HEK293T (cell line): ENCODE measurements around the gene SMTNL1.
"Not testable (repeated sequence)": the region's sequence is repeated elsewhere in the genome, so short reads cannot be mapped to it uniquely, and the experiment has no call there.

Experiments
- CTCF ChIA-PET: fragments of 350-600 bp; formaldehyde crosslinking; extraction: SDS; loops from one replicate; lab custom pipeline; 2021; ENCODE audit warnings: antibody characterized with exemption, inconsistent platforms; lab: Yijun Ruan, JAX
- POLR2A ChIA-PET: fragments of 350-600 bp; formaldehyde crosslinking; extraction: SDS; loops from one replicate; lab custom pipeline; 2020; ENCODE audit warnings: antibody characterized with exemption, inconsistent platforms; lab: Yijun Ruan, JAX
- DNase-seq: peaks from one replicate; pipeline ENCODE4 v3.0.0; 2012; ENCODE audit warnings: mixed read lengths; ENCODE audit errors: extremely low spot score
- ARNT ChIP-seq: fragments of 450-650 bp; IDR thresholded peaks from 2 replicates; pipeline ENCODE4 v1.6.1; 2017; ENCODE audit warnings: mild to moderate bottlenecking
- BHLHE40 ChIP-seq: fragments of 450-650 bp; IDR thresholded peaks from 2 replicates; pipeline ENCODE4 v1.6.1; 2016; ENCODE audit warnings: mild to moderate bottlenecking, moderate library complexity, borderline replicate concordance
- CTBP1 ChIP-seq: fragments of 450-650 bp; IDR thresholded peaks from 2 replicates; pipeline ENCODE4 v1.6.1; 2016; ENCODE audit warnings: borderline replicate concordance
- ELF4 ChIP-seq: fragments of 450-650 bp; IDR thresholded peaks from 2 replicates; pipeline ENCODE4 v1.6.1; 2017; ENCODE audit warnings: antibody characterized with exemption
- FOXA1 ChIP-seq: fragments of 450-650 bp; IDR thresholded peaks from 2 replicates; pipeline ENCODE4 v1.6.1; 2016; ENCODE audit warnings: mild to moderate bottlenecking
- FOXK2 ChIP-seq: fragments of 450-650 bp; IDR thresholded peaks from 2 replicates; pipeline ENCODE4 v1.6.1; 2016; ENCODE audit warnings: mild to moderate bottlenecking
- FOXM1 ChIP-seq: fragments of 450-650 bp; IDR thresholded peaks from 2 replicates; pipeline ENCODE4 v1.6.1; 2017; ENCODE audit warnings: mild to moderate bottlenecking, borderline replicate concordance
- HDGF ChIP-seq: fragments of 450-650 bp; IDR thresholded peaks from 2 replicates; pipeline ENCODE4 v1.6.1; 2017; ENCODE audit warnings: antibody characterized with exemption, borderline replicate concordance
- L3MBTL2 ChIP-seq: fragments of 450-650 bp; conservative IDR thresholded peaks from 2 replicates; pipeline ENCODE4 v1.6.1; 2016; ENCODE audit warnings: mild to moderate bottlenecking
- LEF1 ChIP-seq: fragments of 450-650 bp; IDR thresholded peaks from 2 replicates; pipeline ENCODE4 v1.6.1; 2017; ENCODE audit warnings: mild to moderate bottlenecking, borderline replicate concordance
- NFRKB ChIP-seq: fragments of 450-650 bp; IDR thresholded peaks from 2 replicates; pipeline ENCODE4 v1.6.1; 2016; ENCODE audit warnings: mild to moderate bottlenecking, moderate library complexity
- SP1 ChIP-seq: fragments of 450-650 bp; IDR thresholded peaks from 2 replicates; pipeline ENCODE4 v1.6.1; 2017
- SUZ12 ChIP-seq: fragments of 450-650 bp; IDR thresholded peaks from 2 replicates; pipeline ENCODE4 v1.6.1; 2016; ENCODE audit warnings: mild to moderate bottlenecking
- TARDBP ChIP-seq: fragments of 450-650 bp; IDR thresholded peaks from 2 replicates; pipeline ENCODE4 v1.6.1; 2016
- ZNF384 ChIP-seq: fragments of 450-650 bp; IDR thresholded peaks from 2 replicates; pipeline ENCODE4 v1.6.1; 2016
- TF ChIP-seq, protein P1 (sequence below): fragments of 450-650 bp; IDR thresholded peaks from 2 replicates; pipeline ENCODE4 v1.6.1; 2016

Gene SMTNL1

GRCh38 chr11:57523419-57523818, 14.0 kb upstream of the SMTNL1 start:
- no peak for DNase-seq
- CTCF ChIA-PET, result interaction anchor here (1.4 to 7.1 kb wide), 2 partner anchors 31 to 177 kb away, joined by 3 to 145 read pairs; no protein-coding TSS in a partner anchor
- POLR2A ChIA-PET, result interaction anchor here (0.7 kb wide), 1 partner anchor 8 kb away, joined by 5 read pairs; the partner anchor contains the start of gene SLC43A1

DNA sequence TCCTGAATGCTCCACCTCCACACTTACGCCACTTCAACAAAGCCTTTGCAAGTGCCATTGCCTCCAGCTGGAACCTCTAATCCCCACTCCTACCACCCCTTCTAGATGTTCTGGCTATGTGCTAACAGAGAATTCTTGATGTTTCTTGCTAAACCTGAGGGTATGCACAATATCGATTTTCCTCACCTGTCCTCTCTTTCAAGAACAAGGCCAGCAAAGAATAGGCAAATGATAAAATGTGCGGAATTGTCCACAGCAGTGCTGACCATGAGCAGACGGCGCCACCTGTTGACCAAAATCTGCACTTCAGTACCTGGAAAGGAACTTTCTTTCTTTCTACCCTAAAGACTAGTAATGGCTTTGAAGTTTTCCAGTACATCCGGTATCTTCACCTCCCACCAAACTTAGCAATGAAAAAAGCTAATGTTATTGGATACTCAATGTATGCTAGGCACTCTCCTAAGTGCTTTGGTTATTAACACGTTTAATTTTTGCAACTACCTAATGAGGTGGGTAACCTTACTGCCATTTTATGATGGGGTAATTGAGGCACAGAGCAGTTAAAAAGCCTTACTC, 10.3 kb upstream of the SMTNL1 start:
- ChIA-PET CTCF (interaction anchor here (0.9 to 7.1 kb wide), 14 partner anchors 10 to 181 kb away, joined by 3 to 145 read pairs (median 4); partner anchors contain the start of gene SLC43A1), POLR2A (interaction anchor here (1.5 to 2.6 kb wide), 2 partner anchors 33 to 34 kb away, joined by 5 to 17 read pairs; no protein-coding TSS in a partner anchor)
- DNase-seq, result peak; percentile 57
- TF ChIP-seq ELF4 (no peak), FOXA1 (no peak)

More at GRCh38 chr11:57523419-57523818, 14.0 kb upstream of the SMTNL1 start:
- no peak for TF ChIP-seq ARNT
- no peak for TF ChIP-seq HDGF
- no peak for TF ChIP-seq FOXM1
- TF ChIP-seq ZNF384, result no peak
- TF ChIP-seq L3MBTL2, result no peak
- no peak for TF ChIP-seq TARDBP
- no peak for TF ChIP-seq SP1
- TF ChIP-seq, protein P1, sequence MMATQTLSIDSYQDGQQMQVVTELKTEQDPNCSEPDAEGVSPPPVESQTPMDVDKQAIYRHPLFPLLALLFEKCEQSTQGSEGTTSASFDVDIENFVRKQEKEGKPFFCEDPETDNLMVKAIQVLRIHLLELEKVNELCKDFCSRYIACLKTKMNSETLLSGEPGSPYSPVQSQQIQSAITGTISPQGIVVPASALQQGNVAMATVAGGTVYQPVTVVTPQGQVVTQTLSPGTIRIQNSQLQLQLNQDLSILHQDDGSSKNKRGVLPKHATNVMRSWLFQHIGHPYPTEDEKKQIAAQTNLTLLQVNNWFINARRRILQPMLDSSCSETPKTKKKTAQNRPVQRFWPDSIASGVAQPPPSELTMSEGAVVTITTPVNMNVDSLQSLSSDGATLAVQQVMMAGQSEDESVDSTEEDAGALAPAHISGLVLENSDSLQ, result no peak
- no peak for TF ChIP-seq FOXK2
- TF ChIP-seq SUZ12, result no peak
- TF ChIP-seq BHLHE40, result no peak
- TF ChIP-seq NFRKB, result no peak
- no peak for TF ChIP-seq FOXA1
- TF ChIP-seq ELF4, result no peak
- no peak for TF ChIP-seq LEF1
- TF ChIP-seq CTBP1, result no peak

DNA sequence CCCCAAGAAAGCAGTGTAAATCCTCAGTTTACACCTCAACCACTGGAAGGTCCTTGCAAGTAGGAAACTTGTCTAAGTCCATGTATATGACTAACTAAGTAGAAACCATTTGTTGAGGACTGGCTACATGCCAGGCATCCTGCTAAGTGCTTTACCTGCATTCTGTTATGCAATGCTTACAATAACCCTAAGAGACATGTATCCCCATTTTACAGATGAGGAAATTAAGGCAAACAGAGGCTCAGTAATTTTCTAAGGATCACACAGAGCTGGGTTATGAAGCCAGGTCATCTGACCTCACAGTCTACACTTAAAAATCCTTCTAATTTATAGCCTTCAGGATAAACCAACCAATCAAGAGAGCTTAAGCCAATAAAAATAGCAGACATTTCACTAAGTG, 8.4 kb upstream of the SMTNL1 start:
- DNase-seq, result no peak
- CTCF ChIA-PET, result interaction anchor here (0.8 to 7.1 kb wide), 3 partner anchors 36 to 72 kb away, joined by 5 to 145 read pairs (median 24); no protein-coding TSS in a partner anchor
- TF ChIP-seq ELF4, result no peak
- TF ChIP-seq HDGF, result no peak
- no peak for TF ChIP-seq LEF1
- no peak for TF ChIP-seq FOXM1
- TF ChIP-seq CTBP1, result no peak
- TF ChIP-seq FOXA1, result no peak
- no peak for TF ChIP-seq TARDBP
- no peak for TF ChIP-seq L3MBTL2
- TF ChIP-seq NFRKB, result no peak
- no peak for TF ChIP-seq FOXK2
- no peak for TF ChIP-seq BHLHE40
- no peak for TF ChIP-seq SP1
- TF ChIP-seq, protein P1, result no peak
- no peak for TF ChIP-seq SUZ12
- no peak for TF ChIP-seq ZNF384
- no peak for TF ChIP-seq ARNT
- POLR2A ChIA-PET, result interaction anchor here (2.6 kb wide), 1 partner anchor 35 kb away, joined by 17 read pairs; no protein-coding TSS in a partner anchor

- POLR2A ChIA-PET, result interaction anchor here (1.0 kb wide), 2 partner anchors 22 to 70 kb away, joined by 3 to 5 read pairs; partner anchors contain the start of gene RTN4RL2
- TF ChIP-seq ARNT (no peak), HDGF (no peak), ZNF384 (no peak), ELF4 (no peak)
- TF ChIP-seq, protein P1, result no peak
- CTCF ChIA-PET, result interaction anchor here (0.6 to 7.1 kb wide), 2 partner anchors 37 to 1641 kb away, joined by 3 to 145 read pairs; no protein-coding TSS in a partner anchor
- DNase-seq, result no peak
These were observed 7.2 kb upstream of the SMTNL1 start for GRCh38 chr11:57530215-57530595.

DNA sequence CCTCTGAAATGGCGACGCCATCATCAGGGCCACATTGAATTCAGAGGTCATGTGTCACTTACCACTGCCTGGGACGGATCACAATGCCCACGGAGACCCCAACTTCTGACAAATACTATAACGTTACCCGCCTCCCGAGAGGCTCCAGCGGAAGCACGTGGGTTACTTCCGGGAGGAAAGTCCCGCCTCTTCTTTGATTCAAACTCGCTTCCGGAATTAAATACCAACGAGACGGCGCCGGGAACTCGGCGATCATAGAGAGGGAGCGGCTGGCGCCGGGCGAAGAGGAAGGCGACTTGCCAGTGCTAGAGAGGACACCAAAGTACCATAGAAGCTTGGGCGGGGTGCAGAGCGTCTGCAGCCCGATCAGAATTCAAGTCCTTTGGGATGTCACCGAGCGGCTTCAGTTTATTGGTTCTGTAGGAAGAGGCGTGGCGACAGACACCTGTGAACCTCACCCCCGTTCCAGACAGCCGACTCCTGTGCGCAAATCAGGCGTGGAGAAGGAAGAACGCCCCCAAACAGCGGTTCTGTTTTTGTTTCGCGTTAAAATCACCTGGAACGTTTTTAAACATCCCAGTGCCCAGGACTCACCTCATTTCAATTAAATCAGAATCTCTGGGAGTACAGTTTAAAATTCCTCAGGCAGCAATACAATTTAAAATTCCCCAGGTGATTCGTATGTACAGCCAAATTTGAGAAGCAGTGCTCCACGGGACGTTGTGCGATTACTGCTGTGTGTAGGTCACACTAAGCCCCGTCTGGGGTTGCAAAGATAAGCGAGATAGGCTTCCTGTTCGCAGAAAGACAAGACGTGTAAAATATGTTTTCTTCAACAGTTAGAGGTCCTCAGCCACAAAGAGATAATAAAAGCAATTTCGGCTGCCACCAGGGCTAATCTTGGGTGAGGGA, 6.5 kb upstream of the SMTNL1 start, which contains the start of gene TIMM10:
TIMM10 (minus strand) TSS at position 159 of the 912 bp plus-strand sequence. CDS start 565 bp downstream, outside the sequence.
- peak; percentile 90 for DNase-seq
- CTCF ChIA-PET, result interaction anchor here (0.6 kb wide), 1 partner anchor 29 kb away, joined by 3 read pairs; no protein-coding TSS in a partner anchor
- POLR2A ChIA-PET, result interaction anchor here (0.6 to 1.8 kb wide), 4 partner anchors 23 to 109 kb away, joined by 3 to 8 read pairs (median 4); partner anchors contain the start of gene RTN4RL2
- no peak for TF ChIP-seq CTBP1
- peak; percentile 82 for TF ChIP-seq L3MBTL2
- TF ChIP-seq SP1, result no peak
- TF ChIP-seq LEF1, result no peak
- TF ChIP-seq, protein P1, result 0 out of 2 replicates have a peak, but pooled peaks have one; percentile 4
- no peak for TF ChIP-seq ZNF384
- TF ChIP-seq NFRKB, result no peak
- TF ChIP-seq ELF4, result peak; percentile 78

- CTCF ChIA-PET, result interaction anchor here (0.7 to 1.1 kb wide), 2 partner anchors 41 to 108 kb away, joined by 3 to 7 read pairs; no protein-coding TSS in a partner anchor
- DNase-seq, POLR2A ChIA-PET: not testable (repeated sequence)
These were observed 2.9 kb upstream of the SMTNL1 start for GRCh38 chr11:57534449-57534848.
